GM21723 (cell line): ENCODE data around the gene ACBD7.

ENCODE experiments used
- ATAC-seq: cut with Tn5 transposase; IDR thresholded peaks from one replicate; pipeline ENCODE4 v1.9.1; 2021; ENCODE audit warnings: mild to moderate bottlenecking, moderate library complexity; ENCODE audit not compliant: unreplicated experiment

Gene ACBD7

DNA sequence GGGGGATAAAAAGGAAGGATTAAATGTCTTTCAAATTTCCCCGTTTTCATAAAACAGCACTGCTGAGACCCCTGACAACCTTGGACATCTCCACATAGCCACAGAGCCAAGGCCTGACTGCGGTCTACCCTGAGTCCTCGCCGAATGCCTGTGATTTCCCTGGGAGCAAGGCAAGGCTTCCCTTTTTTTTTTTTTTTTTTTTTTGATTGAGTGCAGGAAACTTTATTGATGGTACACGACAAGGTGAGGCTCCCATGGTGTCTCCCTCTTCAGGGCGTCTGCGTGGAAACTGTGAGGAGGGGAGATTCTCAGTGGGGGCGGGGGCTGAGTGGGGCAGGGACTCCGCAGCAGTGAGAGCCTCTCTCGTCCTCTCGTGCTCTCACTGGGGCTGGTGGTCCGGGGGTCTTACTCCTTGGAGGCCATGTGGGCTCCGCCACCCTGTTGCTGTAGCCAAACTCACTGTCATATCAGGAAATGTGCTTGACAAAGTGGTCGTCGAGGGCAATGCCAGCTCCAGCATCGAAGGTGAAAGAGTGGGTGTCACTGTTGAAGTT, 4.4 kb upstream of the ACBD7 start:
- ATAC-seq = no peak

DNA sequence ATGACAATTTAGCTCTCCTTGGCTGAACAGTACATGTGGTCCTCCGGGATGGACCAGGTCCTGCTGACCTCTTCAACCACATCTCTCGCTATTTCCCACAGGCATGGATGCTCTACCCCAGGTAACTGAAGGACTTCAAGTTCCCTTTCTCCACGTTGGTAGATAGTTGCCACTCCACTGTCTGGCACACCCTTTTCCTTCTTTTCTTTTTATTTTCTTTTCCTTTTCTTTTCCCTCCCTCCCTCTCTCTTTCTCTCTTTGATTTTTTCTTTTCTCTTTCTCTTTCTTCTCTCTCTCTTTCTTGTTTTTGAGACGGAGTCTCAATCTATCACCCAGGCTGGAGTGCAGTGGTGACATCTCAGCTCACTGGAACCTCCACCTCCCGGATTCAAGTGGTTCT, 2.8 kb upstream of the ACBD7 start:
- no peak for ATAC-seq

- no peak for ATAC-seq
Observed at GRCh38 chr10:15084502-15084922, 4.1 kb downstream of the ACBD7 start.

DNA sequence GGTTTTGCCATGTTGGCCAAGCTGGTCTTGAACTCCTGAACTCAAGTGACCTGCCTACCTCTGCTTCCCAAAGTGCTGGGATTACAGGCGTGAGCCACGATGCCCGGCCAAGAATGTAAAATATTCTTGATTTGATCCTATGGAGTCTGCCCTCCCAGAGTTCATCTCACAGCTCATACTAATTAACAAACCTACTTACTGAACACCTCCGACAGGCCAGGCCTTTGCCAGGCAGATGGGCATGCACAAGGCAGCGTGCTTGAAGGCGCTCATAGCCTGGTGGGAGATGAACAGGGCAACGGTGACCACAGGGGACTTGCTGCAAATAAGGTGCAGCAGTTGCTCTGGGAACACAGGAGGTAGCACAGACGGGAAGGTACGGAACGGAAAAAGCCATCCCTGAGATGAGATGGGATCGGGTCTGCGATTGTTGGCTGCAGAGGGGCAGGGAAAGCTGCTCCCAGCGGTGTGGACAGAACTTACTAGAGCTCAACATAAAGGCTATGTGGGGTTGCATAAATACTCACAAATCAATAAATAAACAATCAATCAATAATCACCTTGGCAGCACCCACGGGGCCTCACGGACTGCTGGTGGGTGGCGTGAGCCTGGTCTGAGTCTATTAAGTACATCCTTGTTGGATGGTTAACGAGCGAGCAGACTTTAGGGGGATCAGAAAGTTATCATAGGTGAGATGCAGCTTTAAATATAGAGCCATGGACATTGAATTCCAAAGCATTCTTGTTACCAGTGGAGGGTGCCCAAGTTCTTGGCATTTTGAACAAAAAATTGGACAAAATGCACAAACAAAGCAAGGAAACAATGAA, 4.7 kb downstream of the ACBD7 start:
- no peak for ATAC-seq

GRCh38 chr10:15075421-15075820, 13.2 kb downstream of the ACBD7 start:
- no peak for ATAC-seq

- no peak for ATAC-seq
Observed at GRCh38 chr10:15072358-15072757, 16.2 kb downstream of the ACBD7 start.

- no peak for ATAC-seq
Observed at GRCh38 chr10:15069230-15069629, 19.3 kb downstream of the ACBD7 start.

- ATAC-seq = no peak
Observed at GRCh38 chr10:15068802-15069201, 19.8 kb downstream of the ACBD7 start.

DNA sequence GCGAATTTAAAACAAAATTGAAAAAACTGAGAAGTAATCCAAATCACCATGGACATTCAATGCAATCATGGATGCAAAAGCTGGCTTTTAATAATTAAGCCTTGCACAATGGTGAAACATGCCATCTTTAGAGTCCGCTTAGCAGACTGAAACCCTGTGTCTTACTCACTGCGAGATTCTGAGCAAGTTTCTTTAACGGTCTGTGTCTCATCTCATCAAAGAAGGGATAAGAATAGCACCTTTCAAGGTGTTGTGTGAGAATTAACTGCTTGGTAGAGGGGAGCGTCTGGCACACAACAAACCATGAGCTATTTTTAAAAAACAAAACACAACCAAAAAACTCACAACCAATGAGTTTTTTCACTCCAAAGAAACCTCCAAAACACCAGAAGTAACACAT, 21.4 kb downstream of the ACBD7 start:
- ATAC-seq = no peak

DNA sequence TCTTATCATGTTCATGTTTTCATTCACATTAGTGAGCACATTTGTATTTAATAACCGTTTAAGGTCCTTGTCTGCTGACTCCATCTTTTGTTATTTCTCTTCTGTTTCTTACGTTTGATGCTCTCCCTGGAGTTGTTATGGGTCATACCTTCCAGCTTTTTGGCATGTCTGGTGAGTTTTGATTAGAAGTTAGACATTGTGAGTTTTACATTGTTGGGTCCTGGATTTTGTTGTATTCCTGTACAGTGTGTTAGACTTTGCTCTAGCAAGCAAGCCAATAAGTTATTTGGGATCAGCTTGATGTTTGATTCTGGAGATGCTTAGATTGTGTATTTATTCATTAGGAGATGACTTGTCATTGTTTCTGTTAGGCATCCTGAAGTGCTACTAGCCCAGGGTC, 27.9 kb downstream of the ACBD7 start:
- no peak for ATAC-seq

GRCh38 chr10:15059914-15060313, 28.7 kb downstream of the ACBD7 start:
- no peak for ATAC-seq

GRCh38 chr10:15058689-15059088, 29.9 kb downstream of the ACBD7 start:
- ATAC-seq = no peak

DNA sequence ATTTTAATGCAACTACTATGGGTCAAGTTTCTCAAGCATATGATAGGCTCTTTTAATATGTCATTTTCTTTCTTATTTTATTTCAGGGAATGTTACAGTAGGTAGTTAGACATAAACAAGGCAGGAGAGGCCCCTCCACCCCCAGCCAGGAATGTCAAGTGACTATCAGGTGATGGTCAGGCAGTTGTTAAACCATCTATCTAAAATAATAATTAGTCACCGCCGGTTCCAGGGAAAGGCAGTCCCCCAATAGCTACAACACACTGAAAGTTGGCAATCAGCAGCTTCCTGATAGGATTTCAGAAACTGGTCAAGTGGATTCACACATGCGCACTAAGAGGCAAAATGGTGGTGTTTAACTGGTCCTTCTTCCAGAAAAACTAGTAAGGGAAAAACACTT, 35.5 kb downstream of the ACBD7 start:
- no peak for ATAC-seq

DNA sequence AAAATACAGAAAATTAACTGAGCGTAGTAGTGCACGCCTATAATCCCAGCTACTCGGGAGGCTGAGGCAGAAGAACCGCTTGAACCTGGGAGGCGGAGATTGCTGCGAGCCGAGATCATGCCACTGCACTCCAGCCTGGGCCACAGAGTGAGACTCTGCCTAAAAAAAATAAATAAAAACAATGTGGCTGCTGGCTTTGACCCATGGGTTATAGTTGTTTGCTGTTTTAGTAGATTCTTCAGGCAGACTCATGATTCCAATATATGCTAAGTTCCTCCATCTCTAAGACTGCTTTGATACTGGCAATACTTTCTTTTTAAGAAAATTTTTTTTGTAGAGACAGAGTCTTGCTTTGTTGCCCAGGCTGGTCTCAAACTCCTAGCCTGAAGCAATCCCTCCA, 36.5 kb downstream of the ACBD7 start:
- ATAC-seq = no peak

DNA sequence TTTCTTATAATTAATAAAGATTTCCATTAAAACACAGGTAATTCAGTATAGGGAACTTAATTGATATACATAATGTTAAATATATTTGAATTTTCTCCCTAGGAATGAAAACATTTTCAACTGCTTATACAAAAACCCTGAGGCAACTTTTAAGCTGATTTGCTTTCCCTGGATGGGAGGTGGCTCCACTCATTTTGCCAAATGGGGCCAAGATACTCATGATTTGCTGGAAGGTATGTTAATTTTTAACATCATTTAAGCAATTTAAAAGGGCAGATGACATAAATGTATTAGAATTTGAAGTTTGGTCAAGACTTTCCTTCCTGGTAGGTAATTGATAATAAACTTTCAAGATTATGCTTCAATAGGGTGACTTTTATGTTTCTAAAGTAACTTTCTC, 39.0 kb downstream of the ACBD7 start:
- no peak for ATAC-seq

GRCh38 chr10:15046626-15047025, 42.0 kb downstream of the ACBD7 start:
- ATAC-seq = no peak

DNA sequence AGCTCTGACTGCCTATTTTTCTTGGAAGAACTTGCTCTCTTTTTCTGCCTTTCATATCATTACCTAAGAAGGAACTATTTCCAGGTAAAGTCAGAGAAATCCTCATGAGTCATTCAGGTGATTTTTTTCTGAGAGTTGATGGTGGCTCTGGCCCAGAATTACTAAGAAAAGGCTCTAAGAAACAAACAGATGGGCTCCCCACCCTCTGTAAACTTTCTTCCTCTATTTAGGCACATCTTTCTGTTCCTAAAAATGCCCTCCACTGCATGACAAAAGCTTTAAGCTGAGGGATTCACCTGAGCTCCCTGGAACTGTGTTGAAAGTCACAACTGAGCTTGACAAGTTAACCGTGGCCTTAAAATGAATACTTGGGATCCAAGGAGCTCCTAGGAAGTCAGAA, 43.2 kb downstream of the ACBD7 start:
- no peak for ATAC-seq

DNA sequence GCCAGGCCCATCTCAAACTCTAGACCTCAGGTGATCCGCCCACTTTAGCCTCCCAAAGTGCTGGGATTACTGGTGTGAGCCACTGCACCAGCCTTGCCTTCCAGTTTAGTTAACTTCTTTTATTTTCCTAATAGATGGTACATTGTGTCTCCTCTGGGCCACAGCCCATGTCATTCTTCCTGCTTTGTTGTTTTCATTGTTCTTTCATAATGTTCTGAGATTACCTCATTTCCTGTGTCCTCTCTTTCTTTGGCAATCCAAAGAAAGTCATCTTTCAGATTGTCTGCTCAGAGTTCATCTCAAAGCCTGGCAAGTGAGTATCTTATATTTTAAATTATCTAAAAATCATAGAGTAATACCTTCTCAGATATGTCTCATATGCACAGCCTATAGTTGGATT, 44.9 kb downstream of the ACBD7 start, which contains the start of gene OLAH:
TSS of gene OLAH (plus strand) at position 270 of the 400 bp plus-strand sequence. CDS start 3,346 bp downstream, outside the sequence.
- no peak for ATAC-seq

DNA sequence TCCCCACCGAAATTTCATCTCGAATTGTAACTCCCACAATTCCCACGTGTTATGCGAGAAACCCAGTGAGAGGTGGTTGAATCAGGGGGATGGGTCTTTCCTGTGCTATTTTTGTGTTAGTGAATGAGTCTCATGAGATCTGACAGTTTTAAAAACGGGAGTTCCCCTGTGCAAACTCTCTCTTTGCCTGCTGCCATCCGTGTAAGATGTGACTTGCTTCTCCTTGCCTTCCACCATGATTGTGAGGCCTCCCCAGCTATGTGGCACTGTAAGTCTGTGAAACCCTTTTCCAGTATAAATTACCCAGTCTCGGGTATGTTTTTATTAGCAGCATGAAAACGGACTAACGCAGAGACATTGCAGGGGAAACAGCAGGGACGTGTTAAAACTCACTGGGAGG, 50.2 kb downstream of the ACBD7 start:
- ATAC-seq = no peak

DNA sequence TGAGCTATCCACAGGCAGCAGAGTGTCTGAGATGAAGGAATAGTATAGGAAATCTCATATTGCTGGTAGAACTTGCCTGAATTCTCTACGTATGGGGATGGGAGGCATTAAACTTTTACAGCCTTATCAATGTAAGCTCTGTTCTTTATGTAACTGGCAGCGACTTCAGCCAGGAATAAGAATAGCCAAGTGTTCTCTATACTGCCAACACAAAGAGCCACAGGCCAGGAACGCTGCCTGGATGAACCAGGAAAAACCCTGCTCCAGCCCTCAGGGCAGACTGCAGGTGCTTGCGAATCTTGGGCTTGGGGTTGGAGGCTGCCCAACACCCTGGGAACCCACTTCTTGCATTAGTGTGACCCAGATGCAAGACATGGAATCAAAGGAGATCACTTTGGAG, 50.9 kb downstream of the ACBD7 start:
- ATAC-seq = no peak

- no peak for ATAC-seq
Observed at GRCh38 chr10:15035385-15036301, 52.9 kb downstream of the ACBD7 start.

DNA sequence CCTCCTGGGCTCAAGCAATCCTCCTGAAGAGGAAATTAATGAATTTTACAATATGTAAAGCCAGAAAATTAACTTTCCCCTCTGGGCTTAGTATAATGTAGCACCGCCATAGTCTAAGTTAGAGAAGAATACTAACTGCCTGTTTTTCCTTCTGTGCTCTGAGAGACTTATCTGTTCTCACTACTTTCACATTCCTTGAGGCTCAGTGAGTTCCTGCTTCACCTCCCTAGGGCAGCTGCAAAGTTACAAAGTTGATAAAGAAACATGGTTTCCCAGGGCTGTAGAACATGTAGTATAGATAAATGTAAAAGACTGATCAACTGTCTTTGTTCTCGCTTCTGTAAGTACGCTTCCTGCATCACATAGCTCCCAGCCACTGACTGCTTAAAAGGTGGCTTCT, 60.8 kb downstream of the ACBD7 start:
- no peak for ATAC-seq
